D721Med (cell line): ENCODE data around the gene COLQ.

Experiments used
- DNase-seq: peaks from one replicate; pipeline ENCODE4 v3.0.0; 2011; ENCODE audit warnings: low spot score; ENCODE audit not compliant: insufficient read length
- FAIRE-seq: peaks from 2 replicates; lab custom pipeline; 2011; peaks lifted over from hg19 to GRCh38; lab: Jason Lieb, UNC
- CTCF ChIP-seq: IDR thresholded peaks from 2 replicates; pipeline ENCODE4 v1.5.1; 2012; ENCODE audit warnings: mild to moderate bottlenecking, control low read depth; ENCODE audit not compliant: insufficient read depth; ENCODE audit errors: missing control alignments

The COLQ gene

GRCh38 chr3:15501126-15501525 lies 20.4 kb downstream of the COLQ start:
- no peak for TF ChIP-seq CTCF
- DNase-seq, result no peak
- no peak for FAIRE-seq

GRCh38 chr3:15500107-15500724 lies 21.3 kb downstream of the COLQ start:
- DNase-seq (no peak), FAIRE-seq (no peak)
- no peak for TF ChIP-seq CTCF

- FAIRE-seq (no peak), DNase-seq (no peak)
- no peak for TF ChIP-seq CTCF
These were observed 22.0 kb downstream of the COLQ start for GRCh38 chr3:15499536-15499935.

DNA sequence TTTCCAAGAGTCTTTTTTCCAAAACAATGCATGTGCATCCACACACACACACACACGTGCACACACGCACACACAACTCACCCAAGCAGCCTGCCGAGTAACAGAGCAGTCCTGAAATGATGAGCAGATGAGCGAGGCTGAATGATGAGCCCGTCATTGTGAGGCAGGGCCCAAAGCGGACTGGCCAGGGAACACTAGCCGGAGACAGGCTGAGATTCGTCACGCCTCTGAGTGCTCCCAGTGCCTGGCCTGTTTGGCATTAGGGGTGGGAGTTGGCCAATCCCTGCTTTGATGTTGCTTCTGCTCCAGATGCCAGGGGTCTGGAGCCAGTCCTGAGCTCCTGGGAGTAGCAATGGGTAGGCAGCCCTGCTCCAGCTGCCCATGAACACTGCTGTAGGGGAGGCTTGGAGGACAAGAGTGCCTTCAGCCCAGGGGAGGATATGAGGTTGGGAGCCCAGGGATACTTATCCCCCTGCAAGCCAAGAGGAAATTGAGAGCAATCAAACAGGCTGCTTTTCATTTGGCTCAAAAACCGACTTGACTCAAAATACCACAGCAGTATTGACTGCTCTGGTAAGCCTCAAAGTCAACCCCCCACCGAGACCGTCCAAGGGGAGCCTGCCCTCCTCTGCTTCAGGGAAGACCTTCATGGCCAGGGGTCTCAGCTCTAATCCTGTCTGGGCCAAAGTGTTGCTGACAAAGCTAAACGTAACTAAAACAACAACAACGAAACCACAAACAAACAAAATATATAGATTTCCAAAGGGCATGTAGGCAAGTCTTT lies 22.9 kb downstream of the COLQ start:
- FAIRE-seq (no peak), DNase-seq (no peak)
- TF ChIP-seq CTCF, result no peak

- DNase-seq, result no peak
- no peak for FAIRE-seq
- TF ChIP-seq CTCF, result no peak
These were observed 23.5 kb downstream of the COLQ start for GRCh38 chr3:15497964-15498363.

DNA sequence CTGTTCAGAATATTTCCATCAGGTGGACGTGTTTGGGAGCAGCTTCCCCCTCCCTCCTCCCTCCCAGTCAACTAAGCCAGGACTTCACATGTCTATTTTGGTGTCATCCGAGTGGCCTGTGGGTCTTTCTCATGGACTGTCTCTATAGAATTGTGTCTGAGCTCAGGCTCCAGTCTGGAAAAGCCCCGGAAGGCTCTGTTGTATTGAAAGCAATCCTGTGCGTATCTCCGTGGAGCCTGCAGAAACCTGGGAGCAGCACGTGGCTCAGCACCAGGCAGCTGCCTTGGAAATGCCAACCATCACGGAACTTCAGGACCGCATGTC lies 25.2 kb downstream of the COLQ start:
- FAIRE-seq (no peak), DNase-seq (no peak)
- TF ChIP-seq CTCF, result no peak
